Fibroblast of lung (primary cell): Measurements from ENCODE around the gene SPEM1.

Source experiments
- CTCF ChIP-seq, 2 donors: IDR thresholded peaks in 1 of 2; conservative IDR thresholded peaks in 1 of 2; 1 replicate in 1 of 2; 2 replicates in 1 of 2; pipeline ENCODE4 v1.5.1; 2011 to 2012; ENCODE audit warnings: low read length in 2 of 2, control low read depth in 1 of 2, inconsistent platforms in 1 of 2, low read depth in 1 of 2, mild to moderate bottlenecking in 1 of 2
- EZH2 ChIP-seq: IDR thresholded peaks from 2 replicates; pipeline ENCODE4 v1.5.1; 2012; ENCODE audit warnings: low read length, control low read depth, mild to moderate bottlenecking; ENCODE audit errors: missing control alignments

- TF ChIP-seq CTCF (conservative IDR thresholded peaks at IDR 0.05 in 1 of 2, IDR thresholded peaks at IDR 0.05 in 1 of 2; ENCODE audit: low read depth in 1 of 2, low read length in 2 of 2) (no peak), EZH2 (no peak)
Measured at GRCh38 chr17:7392696-7393612, 27.2 kb upstream of the SPEM1 start.
